ENCODE measurements around the gene CPSF4L.

- TF ChIP-seq YY1 (IDR thresholded peaks at IDR 0.05; ENCODE audit: insufficient read depth, insufficient read length) (no peak), ZNF274 (IDR thresholded peaks at IDR 0.05; ENCODE audit: low read depth, low read length) (no peak)
These were observed 40.5 kb upstream of the CPSF4L start for GRCh38 chr17:73302189-73302588.
